Mesendoderm (in vitro differentiated cells): ENCODE measurements around the gene DNAJB12.

Experiments
- DNase-seq: peaks from one replicate; pipeline ENCODE4 v3.0.0; 2013
- H2AK5ac ChIP-seq: 2 replicates; pipeline ENCODE4 v1.6.1; 2013; ENCODE audit warnings: low read length, inconsistent platforms
- H2BK120ac ChIP-seq: 2 replicates; pipeline ENCODE4 v1.6.1; 2013; ENCODE audit warnings: low read depth, mild to moderate bottlenecking, low read length, moderate library complexity, mixed read lengths
- H2BK15ac ChIP-seq: replicated peaks from 2 replicates; pipeline ENCODE4 v1.6.1; 2013; ENCODE audit warnings: low read depth, mild to moderate bottlenecking, moderate library complexity
- H2BK5ac ChIP-seq: 2 replicates; pipeline ENCODE4 v1.6.1; 2013; ENCODE audit warnings: low read length, inconsistent platforms
- H3K18ac ChIP-seq: 2 replicates; pipeline ENCODE4 v1.6.1; 2013; ENCODE audit warnings: mild to moderate bottlenecking, low read length, mixed read lengths
- H3K23ac ChIP-seq: one replicate; pipeline ENCODE4 v1.6.1; 2013; ENCODE audit warnings: low read length
- H3K27ac ChIP-seq: 2 replicates; pipeline ENCODE4 v1.5.1; 2013; ENCODE audit warnings: low read depth, mild to moderate bottlenecking, inconsistent platforms, low read length, moderate library complexity
- H3K27me3 ChIP-seq: 2 replicates; pipeline ENCODE4 v1.6.1; 2013; ENCODE audit warnings: low read length, control low read depth, mild to moderate bottlenecking, inconsistent platforms; ENCODE audit not compliant: insufficient read depth, poor library complexity
- H3K36me3 ChIP-seq: 2 replicates; pipeline ENCODE4 v1.6.1; 2013; ENCODE audit warnings: low read length, inconsistent platforms; ENCODE audit not compliant: control insufficient read depth, insufficient read depth
- H3K4ac ChIP-seq: one replicate; pipeline ENCODE4 v1.6.1; 2013; ENCODE audit warnings: low read depth, mild to moderate bottlenecking, low read length, moderate library complexity
- H3K4me1 ChIP-seq: 2 replicates; pipeline ENCODE4 v1.6.1; 2013; ENCODE audit warnings: low read depth, low read length, inconsistent platforms; ENCODE audit not compliant: control insufficient read depth
- H3K4me2 ChIP-seq: 2 replicates; pipeline ENCODE4 v1.6.1; 2013; ENCODE audit warnings: low read length
- H3K4me3 ChIP-seq: 2 replicates; pipeline ENCODE4 v1.5.1; 2013; ENCODE audit warnings: mild to moderate bottlenecking, low read length
- H3K56ac ChIP-seq: one replicate; pipeline ENCODE4 v1.6.1; 2013; ENCODE audit warnings: low read length
- H3K79me1 ChIP-seq: 2 replicates; pipeline ENCODE4 v1.6.1; 2013; ENCODE audit warnings: low read length, inconsistent platforms
- H3K79me2 ChIP-seq: 2 replicates; pipeline ENCODE4 v1.6.1; 2013; ENCODE audit warnings: mild to moderate bottlenecking, low read length; ENCODE audit not compliant: control insufficient read depth, insufficient read depth
- H3K9ac ChIP-seq: 2 replicates; pipeline ENCODE4 v1.6.1; 2013; ENCODE audit warnings: low read length, inconsistent platforms
- H4K5ac ChIP-seq: one replicate; pipeline ENCODE4 v1.6.1; 2013; ENCODE audit warnings: low read length
- H4K8ac ChIP-seq: one replicate; pipeline ENCODE4 v1.6.1; 2013; ENCODE audit warnings: low read depth, mild to moderate bottlenecking, control low read depth, low read length, moderate library complexity
- WGBS: extraction: QIAGEN DNeasy Blood & Tissue Kit; methylation state at CpG from one replicate; pipeline ENCODE4 v1.1.7; 2013; ENCODE audit warnings: low lambda C conversion rate, missing lambda C conversion rate; ENCODE audit not compliant: insufficient coverage; ENCODE audit errors: extremely low coverage; 5-methylcytosine and 5-hydroxymethylcytosine counted together

Gene DNAJB12

GRCh38 chr10:72323108-72323749 lies 31.5 kb downstream of the DNAJB12 start:
- Histone ChIP-seq H3K4me2 (no peak overlapping the region), H2BK15ac (no peak overlapping the region), H2BK5ac (peak overlapping the region; percentile 29), H3K79me1 (no peaks in the 10 kb centered on the region), H4K8ac (no peak overlapping the region), H3K27me3 (no peaks in the 10 kb centered on the region), H3K4me3 (no peak overlapping the region), H3K23ac (peak overlapping the region; percentile 80), H3K4ac (peak overlapping the region; percentile 56), H3K9ac (no peak overlapping the region), H2BK120ac (no peak overlapping the region), H3K79me2 (no peaks in the 10 kb centered on the region), H3K56ac (peak overlapping the region; percentile 49), H2AK5ac (peak overlapping the region; percentile 51), H3K27ac (no peak overlapping the region), H3K18ac (peak overlapping the region; percentile 25), H3K4me1 (peaks cover 13% of the 10 kb centered on the region), H3K36me3 (no peaks in the 10 kb centered on the region), H4K5ac (no peak overlapping the region)
- no peak for DNase-seq
- WGBS = no CpG with 5 or more reads among the region's 10 CpGs

DNA sequence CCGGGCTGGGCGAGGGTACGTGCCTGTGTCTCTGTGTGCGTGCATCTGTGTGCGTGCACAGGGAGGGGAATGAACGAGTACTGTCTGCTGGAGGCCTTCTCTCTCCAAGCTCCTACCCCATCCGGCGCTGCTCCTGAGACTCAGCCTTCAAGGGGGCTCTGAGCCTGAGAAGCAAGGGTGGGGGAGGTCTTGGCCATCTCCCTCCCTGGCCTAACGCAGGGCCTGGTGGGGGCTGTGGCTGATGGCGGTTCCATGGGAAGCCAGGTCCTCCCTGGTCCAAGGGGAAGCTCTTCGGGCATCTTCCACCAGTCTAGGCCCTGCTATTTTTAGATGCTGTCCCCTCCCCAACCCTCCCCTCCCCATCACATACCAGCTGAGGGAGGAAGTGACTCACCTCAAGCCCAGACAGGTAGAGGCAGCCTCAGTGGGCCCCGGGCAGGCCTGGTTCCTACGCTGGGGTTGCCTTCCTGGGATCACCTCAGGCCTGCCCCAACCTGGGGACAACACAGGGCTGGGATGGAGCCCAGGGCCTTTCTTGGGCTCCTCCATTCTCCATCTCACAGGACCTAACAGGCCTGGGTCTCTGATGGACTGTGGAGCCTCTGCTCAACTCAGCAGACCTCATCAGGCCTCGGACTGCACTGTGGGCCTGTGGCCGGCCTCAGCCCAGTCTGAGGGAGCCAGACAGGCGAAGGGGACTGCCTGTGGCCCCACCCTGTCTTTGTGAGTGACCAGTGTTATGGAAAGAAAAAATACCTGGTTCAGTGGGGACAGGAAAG lies 32.2 kb downstream of the DNAJB12 start:
- Histone ChIP-seq H2BK120ac (peak overlapping the region; percentile 14), H4K8ac (no peak overlapping the region), H3K79me1 (no peaks in the 10 kb centered on the region), H3K36me3 (no peaks in the 10 kb centered on the region), H3K4ac (peak overlapping the region; percentile 58), H2BK15ac (no peak overlapping the region), H3K4me2 (no peak overlapping the region), H4K5ac (no peak overlapping the region), H3K27ac (peak overlapping the region; percentile 85), H2AK5ac (peak overlapping the region; percentile 90), H3K79me2 (no peaks in the 10 kb centered on the region), H3K18ac (peak overlapping the region; percentile 19), H3K9ac (no peak overlapping the region), H3K27me3 (no peaks in the 10 kb centered on the region), H2BK5ac (peak overlapping the region; percentile 87), H3K56ac (peak overlapping the region; percentile 72), H3K4me1 (peaks cover 13% of the 10 kb centered on the region), H3K4me3 (no peak overlapping the region), H3K23ac (no peak overlapping the region)
- WGBS = no CpG with 5 or more reads among the region's 16 CpGs
- peak; percentile 76 for DNase-seq

DNA sequence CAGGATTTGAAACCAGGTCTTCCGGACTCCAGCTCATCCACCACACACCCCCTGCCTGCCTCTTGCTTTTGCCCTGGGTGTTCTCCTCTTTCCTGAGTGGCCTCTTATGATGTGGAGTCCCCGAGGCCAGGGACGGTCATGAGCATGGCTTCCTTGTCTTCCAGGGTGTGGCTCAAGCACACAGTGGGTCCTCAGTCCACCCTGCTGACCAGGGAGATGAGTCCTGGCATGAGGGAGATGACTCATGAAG lies 32.8 kb downstream of the DNAJB12 start:
- Histone ChIP-seq H3K79me2 (no peaks in the 10 kb centered on the region), H2BK5ac (peak overlapping the region; percentile 87), H3K4me3 (no peak overlapping the region), H3K27ac (peak overlapping the region; percentile 85), H2BK15ac (no peak overlapping the region), H3K23ac (no peak overlapping the region), H4K8ac (no peak overlapping the region), H4K5ac (no peak overlapping the region), H3K4ac (peak overlapping the region; percentile 58), H3K56ac (peak overlapping the region; percentile 72), H3K18ac (no peak overlapping the region), H3K27me3 (no peaks in the 10 kb centered on the region), H3K4me2 (no peak overlapping the region), H2BK120ac (no peak overlapping the region), H2AK5ac (peak overlapping the region; percentile 90), H3K79me1 (no peaks in the 10 kb centered on the region), H3K9ac (no peak overlapping the region), H3K36me3 (no peaks in the 10 kb centered on the region), H3K4me1 (peaks cover 13% of the 10 kb centered on the region)
- no CpG with 5 or more reads among the region's 3 CpGs for WGBS
- no peak for DNase-seq

GRCh38 chr10:72321248-72322029 lies 33.3 kb downstream of the DNAJB12 start:
- Histone ChIP-seq H3K4me2 (no peak overlapping the region), H3K18ac (peak overlapping the region; percentile 24), H2AK5ac (no peak overlapping the region), H3K56ac (peak overlapping the region; percentile 72), H3K79me2 (no peaks in the 10 kb centered on the region), H4K8ac (no peak overlapping the region), H3K4ac (peak overlapping the region; percentile 87), H3K36me3 (no peaks in the 10 kb centered on the region), H2BK15ac (no peak overlapping the region), H2BK120ac (peak overlapping the region; percentile 65), H3K9ac (peak overlapping the region; percentile 32), H3K4me3 (no peak overlapping the region), H3K79me1 (no peaks in the 10 kb centered on the region), H4K5ac (no peak overlapping the region), H3K23ac (peak overlapping the region; percentile 89), H2BK5ac (peak overlapping the region; percentile 87), H3K27ac (peak overlapping the region; percentile 85), H3K4me1 (peaks cover 13% of the 10 kb centered on the region), H3K27me3 (no peaks in the 10 kb centered on the region)
- no CpG with 5 or more reads among the region's 13 CpGs for WGBS
- DNase-seq = peak; percentile 75

DNA sequence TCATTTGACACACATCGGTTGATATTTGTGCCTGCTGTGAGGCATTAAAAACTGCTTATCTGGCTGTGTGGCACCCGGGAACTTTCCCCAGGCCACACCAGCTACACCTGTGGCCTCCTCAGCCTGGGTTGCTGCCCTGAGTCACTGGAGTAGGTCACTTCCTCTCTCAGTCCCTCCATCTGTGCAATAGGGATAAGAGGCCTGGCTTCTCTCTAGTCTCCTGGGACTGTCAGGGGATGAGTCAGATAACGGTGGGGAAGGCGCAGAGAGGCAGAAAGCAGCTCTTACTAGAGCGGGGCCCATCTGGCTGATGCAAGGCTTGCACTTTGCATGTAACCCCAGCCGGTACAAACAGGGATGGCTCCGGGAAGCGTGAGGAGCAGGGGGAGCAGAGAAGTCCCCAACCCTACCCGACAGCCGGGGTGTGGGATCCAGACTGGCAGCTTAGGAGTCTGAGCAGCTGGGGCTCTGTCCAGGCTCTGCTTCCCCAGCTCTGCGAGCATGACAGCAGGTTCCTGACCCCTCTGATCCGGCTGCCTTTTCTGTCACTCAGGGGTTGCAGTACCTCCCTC lies 34.0 kb downstream of the DNAJB12 start:
- Histone ChIP-seq H3K18ac (peak overlapping the region; percentile 24), H3K36me3 (no peaks in the 10 kb centered on the region), H3K4me2 (no peak overlapping the region), H2BK15ac (no peak overlapping the region), H3K4me1 (peaks cover 13% of the 10 kb centered on the region), H3K4me3 (no peak overlapping the region), H3K4ac (peak overlapping the region; percentile 87), H2BK120ac (peak overlapping the region; percentile 65), H3K27me3 (no peaks in the 10 kb centered on the region), H3K27ac (peak overlapping the region; percentile 85), H2AK5ac (no peak overlapping the region), H3K79me2 (no peaks in the 10 kb centered on the region), H3K79me1 (no peaks in the 10 kb centered on the region), H4K5ac (no peak overlapping the region), H3K23ac (no peak overlapping the region), H3K9ac (peak overlapping the region; percentile 32), H2BK5ac (peak overlapping the region; percentile 67), H3K56ac (peak overlapping the region; percentile 72), H4K8ac (no peak overlapping the region)
- WGBS = no CpG with 5 or more reads among the region's 12 CpGs
- DNase-seq = peak; percentile 99
